Stromal cell of bone marrow (primary cell): ENCODE measurements around the gene DMRTB1.

Experiments
- DNase-seq: peaks from one replicate; pipeline ENCODE4 v3.0.0-alpha.2; 2012; ENCODE audit warnings: low read depth

The DMRTB1 gene

GRCh38 chr1:53435151-53435550 lies 24.0 kb upstream of the DMRTB1 start:
- no peak for DNase-seq

DNA sequence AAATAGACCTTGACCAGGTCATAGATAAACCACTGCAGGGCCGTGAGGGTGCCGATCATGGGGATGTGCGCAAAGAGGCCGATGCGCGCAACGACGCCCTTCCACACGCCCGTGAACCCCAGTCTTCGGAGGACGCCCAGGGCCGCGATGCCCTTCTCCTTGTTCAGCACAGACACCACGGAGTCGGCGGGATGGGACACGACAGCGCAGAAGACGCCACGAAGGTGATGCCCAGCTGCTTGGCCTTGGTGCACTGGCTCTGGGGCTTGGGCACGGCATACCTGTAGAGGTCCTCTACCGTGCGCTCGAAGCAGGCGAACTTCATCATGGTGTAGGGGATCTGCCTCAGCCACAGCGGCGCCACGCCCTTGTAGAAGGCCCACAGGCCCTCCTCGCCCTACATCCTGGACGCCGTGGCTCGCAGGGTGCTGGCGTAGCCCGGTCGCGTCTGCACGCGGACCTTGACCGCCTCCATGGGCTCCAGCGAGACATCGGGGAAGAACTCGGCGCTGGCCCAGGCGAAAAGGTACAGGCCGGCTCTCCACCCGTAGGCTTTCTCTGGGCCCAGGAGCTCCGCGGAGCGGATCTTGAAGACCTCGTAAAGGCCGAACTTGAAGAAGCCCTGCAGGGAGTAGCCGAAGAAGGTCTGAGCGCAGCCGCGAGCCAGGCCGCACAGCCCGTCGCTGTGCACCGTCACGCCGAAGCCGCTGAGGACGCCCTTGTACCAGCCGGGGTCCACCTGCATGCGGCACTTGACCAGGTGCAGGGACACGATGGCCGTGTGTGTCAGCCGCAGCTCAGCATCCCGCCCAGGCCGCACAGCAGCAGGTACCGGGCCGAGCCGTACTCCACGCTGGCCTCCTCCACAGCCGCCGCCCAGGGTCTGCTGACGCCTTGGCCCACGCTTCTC lies 20.5 kb upstream of the DMRTB1 start:
- DNase-seq: no peak

GRCh38 chr1:53439337-53440207 lies 19.6 kb upstream of the DMRTB1 start:
- DNase-seq: no peak

DNA sequence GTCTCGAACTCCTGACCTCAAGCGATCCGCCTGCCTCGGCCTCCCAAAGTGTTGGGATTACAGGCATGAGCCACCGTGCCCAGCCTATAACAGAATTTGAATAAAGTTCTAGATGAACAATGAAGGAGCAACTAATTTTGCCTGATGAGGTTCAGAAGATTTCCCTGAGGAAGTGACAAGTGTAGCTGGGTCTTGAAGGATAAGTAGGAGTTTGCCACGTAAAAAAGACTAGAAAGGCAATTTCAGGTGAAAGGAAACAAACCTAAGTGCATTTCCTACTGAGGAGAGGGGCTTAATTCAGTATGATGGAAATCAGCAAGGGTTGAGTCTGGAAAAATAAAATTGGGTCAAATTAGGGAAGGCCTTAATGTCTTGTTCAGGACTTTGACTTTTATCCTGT lies 18.6 kb upstream of the DMRTB1 start:
- no peak for DNase-seq

DNA sequence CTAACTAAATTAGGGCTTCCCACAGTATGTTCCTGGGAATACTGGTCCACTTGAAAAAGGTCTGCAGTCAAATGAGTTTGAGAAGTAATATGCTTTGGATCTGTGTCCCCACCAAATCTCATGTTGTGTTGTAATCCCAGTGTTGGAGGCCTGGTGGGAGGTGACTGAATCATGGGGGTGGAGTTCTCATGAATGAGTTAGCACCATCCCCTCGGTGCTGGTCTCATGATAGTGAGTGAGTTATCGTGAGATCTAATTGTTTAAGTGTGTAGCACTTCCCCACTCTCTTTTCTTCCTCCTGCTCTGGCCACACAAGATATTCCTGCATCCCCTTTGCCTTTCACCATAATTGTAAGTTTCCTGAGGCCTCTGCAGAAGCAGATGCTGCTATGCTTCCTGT lies 16.9 kb upstream of the DMRTB1 start:
- DNase-seq: peak; percentile 68

GRCh38 chr1:53446051-53446450 lies 13.1 kb upstream of the DMRTB1 start:
- DNase-seq: no peak

DNA sequence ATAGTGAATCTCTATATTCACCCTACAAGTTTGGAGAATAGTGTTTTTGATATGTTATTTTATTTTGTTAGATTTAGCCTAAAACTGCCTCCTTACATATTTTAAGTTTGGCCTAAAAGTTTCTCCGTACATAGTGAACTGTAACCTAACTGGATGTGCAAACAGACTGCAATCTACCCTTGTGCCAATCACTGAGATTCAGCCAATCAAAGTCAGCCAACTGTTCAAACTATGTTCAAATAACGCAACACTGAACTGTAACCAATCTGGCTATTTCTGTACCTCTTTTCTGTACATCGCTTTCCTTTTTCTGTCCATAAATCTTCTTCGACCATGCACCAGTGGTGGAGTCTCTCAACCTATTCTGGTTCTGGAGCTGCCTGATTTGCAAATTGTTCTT lies 11.8 kb upstream of the DMRTB1 start:
- no peak for DNase-seq

- DNase-seq: no peak
These were observed 10.9 kb upstream of the DMRTB1 start for GRCh38 chr1:53448241-53448841.

- peak; percentile 32 for DNase-seq
These were observed 10.2 kb upstream of the DMRTB1 start for GRCh38 chr1:53449021-53449420.

- DNase-seq: no peak
These were observed 9.5 kb upstream of the DMRTB1 start for GRCh38 chr1:53449693-53450092.

DNA sequence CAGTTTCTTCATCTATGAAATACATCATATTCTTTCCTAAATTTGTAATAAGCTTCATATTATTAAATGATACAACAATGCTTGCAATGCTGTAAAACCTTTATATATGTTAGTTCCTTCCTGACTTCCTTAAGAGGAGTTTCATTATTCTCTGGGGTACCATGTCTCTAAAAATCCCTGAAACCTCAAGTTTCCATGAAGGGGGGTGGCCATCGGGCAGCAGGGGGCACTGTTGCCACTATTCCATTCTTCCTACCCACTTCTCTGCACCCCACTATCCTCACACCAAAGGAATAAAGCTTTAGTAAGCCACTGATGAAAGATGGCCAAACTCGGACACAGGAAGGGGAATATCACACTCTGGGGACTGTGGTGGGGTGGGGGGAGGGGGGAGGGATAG lies 9.0 kb upstream of the DMRTB1 start:
- DNase-seq: no peak

GRCh38 chr1:53454019-53454418 lies 5.2 kb upstream of the DMRTB1 start:
- no peak for DNase-seq

- no peak for DNase-seq
These were observed 3.7 kb upstream of the DMRTB1 start for GRCh38 chr1:53455364-53455991.

GRCh38 chr1:53458634-53459033 lies 565 bp upstream of the DMRTB1 start:
- DNase-seq: no peak

DNA sequence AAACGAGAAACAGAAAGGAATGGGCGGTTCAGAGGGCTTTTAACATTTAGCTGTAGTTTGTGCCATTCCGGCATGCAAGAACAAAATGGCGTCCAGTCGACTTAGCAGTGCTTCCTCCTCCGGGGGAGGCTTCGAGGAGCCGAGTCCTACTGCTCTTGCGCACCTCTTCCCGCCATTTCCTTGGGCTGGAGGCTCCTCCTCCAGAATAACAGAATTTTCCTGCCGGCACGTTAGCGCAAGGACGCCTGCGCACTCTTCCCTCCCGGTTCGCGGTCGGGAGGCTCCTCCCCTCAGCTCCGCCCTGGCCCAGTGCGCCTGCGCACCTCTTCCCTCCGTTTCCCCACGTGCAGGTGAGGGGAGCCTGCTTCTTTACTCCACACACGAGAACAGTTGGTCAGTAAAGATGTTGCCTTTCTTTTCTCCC lies 1.0 kb downstream of the DMRTB1 start:
- no peak for DNase-seq

DNA sequence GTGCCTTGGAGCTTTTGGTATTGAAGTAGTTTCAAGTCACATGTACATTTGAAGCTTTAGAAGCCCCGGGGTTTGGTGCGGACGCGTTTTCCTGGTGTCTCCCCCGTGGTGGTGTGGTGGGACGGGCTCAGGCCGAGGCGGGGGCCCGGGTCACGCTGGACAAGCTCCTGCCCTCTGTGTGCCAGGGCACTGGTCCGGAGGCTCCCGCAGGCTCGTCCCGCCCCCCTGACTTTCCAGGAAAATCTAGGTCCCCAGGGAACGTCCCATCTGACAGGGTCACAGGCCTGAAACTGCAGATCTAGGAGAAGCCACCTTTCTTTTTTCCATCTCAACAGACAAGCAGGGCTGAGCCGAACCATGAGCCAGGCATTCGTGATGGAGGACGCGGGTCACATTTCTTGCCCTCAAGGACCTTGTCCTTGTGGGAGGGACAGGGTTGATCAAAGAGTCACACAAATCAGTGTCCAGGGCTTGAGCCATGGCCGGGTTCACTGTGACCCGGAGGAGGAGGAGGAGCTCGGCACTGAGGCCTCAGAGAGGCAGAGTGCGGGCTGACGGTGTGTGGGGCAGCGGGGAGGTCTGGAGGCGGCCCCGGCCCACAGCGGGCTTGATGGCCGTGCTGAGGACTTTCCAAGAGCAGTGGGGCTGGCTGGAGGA lies 1.6 kb downstream of the DMRTB1 start:
- DNase-seq: no peak

DNA sequence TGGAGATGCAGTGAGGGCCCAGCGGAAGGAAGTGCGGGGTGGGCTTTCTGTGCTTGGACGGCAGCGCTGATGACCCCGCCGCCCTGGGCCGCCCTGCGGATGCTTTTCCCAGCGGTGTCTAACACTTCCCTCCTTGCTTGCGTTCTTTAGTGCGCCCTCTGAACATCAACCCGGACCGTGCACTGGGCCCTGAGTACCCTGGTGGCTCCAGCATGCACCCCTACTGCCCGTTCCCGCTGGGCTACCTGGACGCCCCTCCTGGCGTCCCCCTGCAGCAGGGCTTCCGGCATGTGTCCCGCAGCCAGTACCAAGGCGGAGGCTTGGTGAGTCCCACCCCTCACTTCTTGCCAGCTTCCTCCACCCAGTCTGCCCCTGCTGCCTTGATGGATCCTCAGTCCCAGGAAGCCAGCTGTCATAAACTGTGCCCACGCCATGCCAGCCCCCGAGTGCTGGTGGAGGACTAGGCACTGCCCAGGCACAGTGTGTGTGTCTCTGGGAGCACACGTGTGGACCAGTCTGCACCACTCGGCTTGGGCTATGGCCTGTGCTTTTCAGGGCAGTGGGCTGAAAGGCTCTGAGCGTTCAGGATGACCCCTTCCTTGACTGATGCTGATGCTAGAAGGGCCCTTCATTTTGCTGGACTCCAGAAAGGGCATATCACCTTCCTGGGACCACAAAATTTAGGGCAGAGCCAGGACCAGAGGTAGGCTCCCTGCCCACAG lies 2.3 kb downstream of the DMRTB1 start:
- DNase-seq: no peak

DNA sequence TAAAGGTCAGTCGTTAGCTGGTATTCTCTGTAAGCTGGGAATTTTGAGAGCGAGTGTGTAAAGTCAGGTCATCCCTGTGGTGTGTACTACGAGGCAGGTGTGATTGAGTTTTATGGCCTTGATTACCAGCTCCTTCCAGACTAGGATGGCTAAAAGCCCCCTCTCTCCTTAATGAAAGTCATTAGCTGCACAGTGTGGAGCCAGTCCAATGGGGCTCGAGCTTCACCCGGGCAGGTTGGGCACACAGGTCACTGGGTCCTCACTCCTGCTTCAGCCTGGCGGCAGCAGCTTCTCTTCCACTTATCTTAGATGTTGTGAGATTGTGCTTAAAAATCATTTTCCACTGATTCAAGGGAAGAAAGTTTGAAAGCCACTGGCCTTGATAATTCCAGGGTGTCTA lies 3.0 kb downstream of the DMRTB1 start:
- no peak for DNase-seq

- DNase-seq: no peak
These were observed 3.7 kb downstream of the DMRTB1 start for GRCh38 chr1:53462769-53463501.
